Stimulated activated CD8-positive, alpha-beta memory T cell treated with anti-CD3 and anti-CD28 coated beads, Interleukin-12 subunit alpha, Interleukin-12 subunit beta, amount 100 ng/mL, for 1 hour (primary cell): ENCODE results near the gene SIK2.
"Not testable (repeated sequence)": the region's sequence is repeated elsewhere in the genome, so short reads cannot be mapped to it uniquely, and the experiment has no call there.

ENCODE experiments used
- DNase-seq: peaks from one replicate; pipeline ENCODE4 v3.0.0-alpha.2; 2020; ENCODE audit warnings: low read depth

SIK2 gene

DNA sequence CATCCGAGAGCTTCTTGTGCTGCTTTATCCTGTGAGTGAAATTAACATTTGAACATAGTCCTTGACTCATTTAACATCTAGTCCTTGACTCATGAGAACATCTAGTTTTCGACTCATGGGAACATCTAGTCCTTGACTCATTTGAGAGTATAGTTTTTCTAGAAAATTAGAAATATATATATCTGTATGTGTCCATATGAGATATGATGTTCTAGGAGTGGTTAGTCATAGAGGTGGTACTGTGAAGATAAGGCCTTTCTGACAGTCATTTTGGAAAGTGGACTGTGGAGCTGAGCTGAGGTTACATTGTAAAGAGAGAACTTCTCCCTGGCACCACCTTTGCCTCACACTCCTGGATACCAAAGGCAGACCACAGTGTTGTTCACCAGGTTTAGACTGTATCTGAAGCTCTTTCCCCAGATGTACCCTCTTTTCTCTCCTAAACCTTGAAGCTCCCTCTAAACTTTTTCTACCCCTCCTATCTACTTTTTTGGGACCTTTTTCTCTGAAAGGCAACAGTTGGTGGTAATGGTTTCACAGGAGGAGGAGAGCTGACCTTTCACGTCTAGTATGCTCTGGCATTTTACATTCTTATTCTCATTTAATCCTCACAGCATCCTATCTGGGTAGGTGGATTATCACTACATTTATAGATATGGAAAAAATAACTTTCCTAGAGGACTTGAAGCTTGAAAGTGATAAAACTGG is 96.8 kb downstream of the SIK2 start:
- DNase-seq, result no peak

DNA sequence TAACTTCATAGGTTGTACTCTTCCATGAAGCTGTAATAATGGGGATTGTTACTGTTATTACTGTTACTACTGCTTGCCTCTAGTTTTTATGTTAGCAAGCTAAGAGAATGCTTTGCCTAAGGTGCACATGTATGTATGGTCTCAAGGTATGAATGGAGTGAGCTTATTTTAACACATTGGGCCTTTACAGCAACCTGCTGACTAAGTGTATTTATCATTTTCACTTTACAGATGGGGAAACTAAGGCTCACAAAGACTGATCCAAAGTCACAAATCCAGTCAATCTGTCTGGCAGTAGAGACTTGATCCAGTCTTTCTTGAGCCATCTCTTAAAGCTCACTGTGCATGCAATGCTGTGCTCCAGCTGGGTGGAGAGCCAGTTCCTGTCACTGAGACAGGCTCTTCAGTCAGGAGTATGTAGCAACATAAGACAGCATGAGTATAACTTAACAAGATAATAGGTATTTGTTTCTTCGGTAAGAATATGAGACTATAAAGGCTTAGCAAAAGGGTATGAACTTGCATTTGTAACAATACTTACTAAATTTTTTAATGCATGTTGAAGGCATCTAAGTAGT is 97.4 kb downstream of the SIK2 start:
- DNase-seq, result no peak

DNA sequence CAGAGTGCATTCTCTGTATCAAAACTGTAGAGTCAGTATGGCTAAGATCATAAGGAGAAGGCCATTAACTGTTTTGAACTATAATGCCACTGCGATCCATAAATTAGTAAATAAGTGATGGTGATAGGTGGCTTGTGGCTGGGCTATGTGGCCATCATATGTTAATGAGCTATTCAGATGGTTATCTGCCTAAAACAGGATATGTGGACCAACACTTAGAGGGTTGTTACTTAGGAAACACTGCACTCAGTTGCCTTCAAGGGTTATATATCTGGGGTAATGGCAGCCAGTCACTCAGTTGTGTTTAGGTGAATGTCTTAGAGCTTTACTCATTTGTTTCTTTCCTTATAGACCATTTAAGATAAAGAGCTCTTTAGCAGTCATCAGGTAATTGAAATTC is 97.9 kb downstream of the SIK2 start:
- DNase-seq, result no peak

DNA sequence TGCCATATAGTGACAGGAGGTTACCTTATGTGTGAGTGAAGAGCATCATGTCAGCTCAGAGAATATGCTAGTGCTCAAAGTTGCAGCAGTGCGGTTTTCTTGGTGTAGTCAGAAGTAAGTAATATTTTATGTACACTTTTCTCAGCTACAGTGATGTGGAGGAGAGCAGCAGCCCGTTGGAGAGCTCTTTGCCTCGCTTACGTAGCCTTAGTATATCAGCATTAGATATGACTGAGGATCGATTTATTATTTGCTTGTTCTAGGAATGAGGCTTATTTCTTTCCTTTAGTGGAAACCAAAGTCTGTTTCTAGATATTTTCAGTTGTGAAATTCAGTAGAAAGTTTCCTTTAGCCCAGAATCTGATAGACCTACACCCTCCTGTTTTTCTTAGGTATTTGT is 100.4 kb downstream of the SIK2 start:
- DNase-seq, result no peak

DNA sequence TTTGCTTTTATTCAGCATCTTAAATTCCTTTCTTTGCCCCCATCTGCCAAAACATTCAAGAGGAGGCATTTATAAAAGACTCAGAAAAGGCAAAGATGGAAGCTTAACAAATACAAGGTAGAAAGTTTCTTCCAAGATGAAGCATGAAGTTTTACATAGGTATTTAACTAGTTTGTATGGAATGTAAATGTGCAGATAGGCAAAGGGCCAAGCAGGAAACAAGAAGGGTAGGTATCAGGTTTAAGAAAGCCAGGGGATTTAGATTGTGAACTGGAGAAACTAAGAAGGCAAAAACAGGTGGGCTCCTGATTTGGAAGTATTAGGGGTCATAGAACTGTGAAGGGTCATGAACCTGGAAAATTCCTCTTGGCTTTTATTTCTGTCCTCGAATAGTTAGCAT is 101.3 kb downstream of the SIK2 start:
- DNase-seq, result no peak

DNA sequence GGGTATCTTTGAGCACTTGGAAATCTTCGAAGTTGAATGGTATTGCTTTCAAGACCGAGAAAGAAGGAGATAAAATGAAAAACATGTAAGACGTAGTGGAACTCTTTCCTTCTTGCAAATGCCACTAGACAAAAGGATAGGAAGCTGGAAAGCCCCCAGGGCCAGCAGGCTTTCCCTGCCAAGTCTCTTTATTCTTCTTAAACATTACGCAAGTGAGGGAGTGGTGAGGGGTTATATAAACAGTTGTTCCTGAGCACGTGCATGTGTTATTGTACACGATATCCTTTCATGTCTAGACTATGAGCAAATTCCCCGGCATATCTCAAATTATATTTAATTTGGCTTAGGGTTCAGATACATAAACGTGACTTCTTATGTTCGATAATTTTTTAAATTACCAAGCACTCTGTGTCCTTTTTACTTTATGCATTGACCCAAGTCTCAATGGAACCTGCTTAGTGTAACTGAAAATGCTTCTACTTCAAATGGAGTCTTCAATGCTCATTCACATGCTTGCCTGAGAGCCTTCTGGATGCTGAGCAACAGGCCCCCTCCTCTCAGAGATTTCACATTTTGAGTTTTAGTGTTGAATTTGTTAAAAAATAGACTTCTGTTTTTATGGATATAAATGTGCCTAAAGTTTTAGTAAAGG is 104.9 kb downstream of the SIK2 start:
- no peak for DNase-seq

DNA sequence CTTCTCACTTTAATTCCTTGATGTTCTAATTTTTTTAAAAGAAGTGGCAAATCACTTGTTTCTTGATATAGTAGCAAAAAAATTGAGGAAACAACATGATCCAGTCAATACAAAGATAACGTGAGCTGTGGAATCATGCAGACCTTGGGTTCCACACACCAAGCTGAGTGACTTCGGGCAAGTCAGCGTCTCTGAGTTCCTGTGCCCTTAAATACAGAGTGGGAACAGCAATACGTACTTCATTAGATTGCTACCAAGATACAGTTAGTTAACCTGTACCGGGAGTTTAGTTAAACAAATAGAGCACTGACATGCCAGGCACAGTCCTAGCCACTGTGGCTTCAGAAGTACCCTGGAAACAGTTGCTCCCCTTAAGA is 105.4 kb downstream of the SIK2 start:
- no peak for DNase-seq

DNA sequence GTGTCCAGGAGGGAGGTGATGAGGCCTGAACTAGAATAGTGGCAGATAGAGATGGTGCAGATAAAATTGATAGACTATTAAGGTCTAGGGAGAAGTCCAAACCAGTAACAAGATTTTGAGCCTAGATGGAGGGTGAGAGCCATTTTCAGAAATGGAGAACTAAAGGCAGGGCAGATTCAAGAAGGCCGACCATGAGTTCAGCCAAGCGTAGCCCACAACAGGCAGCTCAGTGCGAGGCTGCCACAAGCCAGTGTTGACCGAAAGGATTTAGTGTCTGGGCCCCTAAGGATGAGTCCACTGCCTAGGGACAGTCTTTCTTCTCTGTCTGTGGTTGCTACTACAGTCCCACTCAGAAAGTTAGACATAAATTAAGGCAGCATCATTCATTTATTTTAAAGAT is 112.3 kb downstream of the SIK2 start:
- DNase-seq, result no peak

DNA sequence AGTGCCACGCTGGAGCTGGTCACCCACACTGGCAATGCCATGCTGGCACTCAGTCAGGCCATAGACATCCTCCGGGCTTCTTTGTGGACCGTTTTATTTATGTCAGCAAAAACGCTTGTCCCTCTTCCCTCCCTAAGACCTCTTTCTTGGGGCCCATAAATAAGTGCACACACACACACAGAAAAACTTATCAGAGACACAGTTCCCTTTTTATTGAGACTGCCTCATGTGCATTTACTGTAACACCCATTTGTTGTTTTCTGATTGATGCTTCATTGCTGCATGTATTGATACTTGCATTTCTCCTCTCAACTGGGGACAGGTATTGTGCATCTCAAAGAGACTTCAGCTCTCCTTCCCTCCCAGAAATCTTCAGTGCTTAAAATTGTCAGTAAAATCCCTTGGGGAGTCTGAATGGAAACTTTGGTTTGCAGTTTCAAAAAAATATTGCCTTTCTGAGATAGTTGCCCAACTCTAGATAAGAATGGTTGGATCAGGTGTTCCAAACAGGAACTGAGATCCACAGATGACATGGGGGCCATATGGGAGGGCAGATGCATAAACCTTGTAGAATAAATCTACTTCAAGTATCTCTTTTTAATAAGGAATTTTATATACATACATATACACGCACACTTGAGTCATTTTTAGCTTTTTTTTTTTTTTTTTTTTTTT is 113.0 kb downstream of the SIK2 start:
- no peak for DNase-seq

DNA sequence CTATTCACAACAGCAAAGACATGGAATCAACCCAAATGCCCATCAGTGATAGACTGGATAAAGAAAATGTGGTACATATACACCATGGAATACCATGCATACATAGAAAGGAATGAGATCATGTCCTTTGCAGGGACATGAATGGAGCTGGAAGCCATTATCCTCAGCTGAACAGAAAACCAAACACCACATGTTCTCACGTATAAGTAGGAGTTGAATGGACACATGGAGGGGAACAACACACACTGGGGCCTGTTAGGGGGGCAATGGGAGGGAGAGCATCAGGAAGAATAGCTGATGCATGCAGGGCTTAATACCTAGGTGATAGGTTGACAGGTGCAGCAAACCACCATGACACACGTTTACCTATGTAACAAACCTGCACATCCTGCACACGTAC is 115.4 kb downstream of the SIK2 start:
- DNase-seq, result not testable (repeated sequence)

DNA sequence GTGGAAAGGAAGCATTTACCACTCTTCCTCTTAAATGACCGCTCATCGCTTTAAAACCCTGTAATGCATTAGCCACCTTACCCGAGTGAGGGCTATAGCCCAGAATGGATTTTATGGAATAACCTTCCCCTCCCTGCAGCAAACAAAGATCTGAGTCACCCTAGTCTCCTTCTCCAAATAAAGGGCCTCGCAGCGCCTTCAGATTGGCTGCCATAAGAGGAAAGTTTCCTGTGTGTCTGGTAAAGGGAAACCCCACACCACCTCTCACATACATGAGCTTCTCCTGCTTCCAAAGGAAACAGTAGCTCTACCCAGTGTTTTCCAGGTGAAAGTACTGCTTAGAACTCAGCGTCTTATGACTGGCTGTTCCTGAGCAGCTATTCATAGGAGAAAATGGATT is 116.2 kb downstream of the SIK2 start:
- no peak for DNase-seq

DNA sequence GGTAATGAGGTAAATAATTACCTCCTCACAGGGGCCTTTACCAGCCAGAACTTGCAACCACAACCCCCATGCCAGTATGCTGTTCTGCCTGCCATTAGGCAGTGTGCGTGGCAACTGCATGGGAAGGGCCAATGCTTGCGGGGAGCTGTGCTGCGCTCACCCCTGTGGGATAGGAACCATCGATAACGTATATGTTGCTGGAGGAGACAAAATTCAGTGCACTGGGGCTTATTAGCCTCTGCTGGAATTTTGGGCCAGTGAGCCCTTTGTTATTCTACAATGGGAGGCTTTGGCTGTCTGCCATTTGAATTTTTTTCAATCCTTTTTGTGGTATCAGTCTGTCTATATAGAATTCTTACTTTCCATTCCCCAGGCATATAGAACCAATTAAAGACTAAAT is 116.6 kb downstream of the SIK2 start:
- no peak for DNase-seq

DNA sequence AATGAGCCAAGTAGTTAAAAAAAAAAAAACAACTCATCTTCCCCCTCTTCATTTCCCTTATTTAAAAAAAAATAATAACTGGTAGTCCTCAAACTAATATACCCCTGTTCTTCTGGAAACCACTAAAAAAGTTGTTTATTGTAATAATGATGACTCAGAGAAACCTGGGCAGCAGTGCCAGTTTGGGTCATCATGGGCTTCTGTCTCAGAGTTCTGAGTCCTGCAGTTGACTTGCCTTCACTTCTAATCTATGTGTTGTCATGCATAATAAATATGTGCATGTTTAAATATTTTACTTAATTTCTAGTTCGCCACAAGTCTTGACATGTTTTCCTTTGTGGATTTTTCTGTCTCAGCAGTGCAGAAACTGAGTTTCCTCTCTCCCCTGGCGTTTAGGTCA is 117.1 kb downstream of the SIK2 start:
- no peak for DNase-seq

DNA sequence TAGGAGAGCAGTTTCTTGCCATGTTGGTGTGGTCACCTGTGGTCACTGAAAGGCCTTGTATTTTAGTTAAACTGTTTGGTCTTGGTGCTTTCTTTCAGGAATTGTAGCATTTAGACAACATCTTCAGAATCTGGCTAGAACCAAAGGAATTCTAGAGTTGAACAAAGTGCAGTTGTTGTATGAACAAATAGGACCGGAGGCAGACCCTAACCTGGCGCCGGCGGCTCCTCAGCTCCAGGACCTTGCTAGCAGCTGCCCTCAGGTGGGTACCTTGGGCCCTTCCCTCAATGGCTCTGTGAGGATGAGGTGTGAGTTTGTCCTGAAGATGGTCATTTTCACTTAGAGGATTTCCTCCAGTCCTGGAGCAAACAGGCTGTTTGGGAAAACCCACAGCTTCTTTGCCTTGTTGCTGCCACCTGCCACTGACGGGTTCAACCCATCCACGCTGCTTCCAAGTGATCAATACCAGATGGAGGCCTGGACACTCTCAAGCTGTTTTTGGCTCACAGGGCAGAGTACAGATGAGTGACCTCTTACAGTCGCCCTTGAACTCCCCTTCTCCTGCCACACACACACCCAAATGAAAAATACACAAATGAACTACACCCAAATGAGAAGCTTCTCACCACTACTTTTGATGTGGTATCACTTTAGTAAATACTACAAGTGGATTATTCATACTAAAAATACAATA is 118.7 kb downstream of the SIK2 start:
- no peak for DNase-seq

DNA sequence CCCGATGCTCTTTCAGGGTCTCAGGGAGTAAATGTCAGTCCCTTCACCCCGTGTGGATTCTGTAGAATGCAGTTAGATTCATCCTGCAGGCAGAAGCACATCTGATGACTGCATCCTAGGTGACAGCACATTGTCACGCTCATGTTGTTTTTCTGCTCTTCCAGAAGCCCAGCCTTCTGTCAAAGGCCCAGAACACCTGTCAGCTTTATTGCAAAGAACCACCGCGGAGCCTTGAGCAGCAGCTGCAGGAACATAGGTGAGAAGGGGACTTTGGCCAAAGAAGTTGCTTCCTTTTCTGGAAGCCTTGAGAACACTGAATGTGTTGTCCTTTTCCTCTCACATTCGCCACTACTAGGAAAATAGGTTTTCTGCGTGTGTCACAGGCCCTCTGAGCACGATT is 120.3 kb downstream of the SIK2 start:
- no peak for DNase-seq

DNA sequence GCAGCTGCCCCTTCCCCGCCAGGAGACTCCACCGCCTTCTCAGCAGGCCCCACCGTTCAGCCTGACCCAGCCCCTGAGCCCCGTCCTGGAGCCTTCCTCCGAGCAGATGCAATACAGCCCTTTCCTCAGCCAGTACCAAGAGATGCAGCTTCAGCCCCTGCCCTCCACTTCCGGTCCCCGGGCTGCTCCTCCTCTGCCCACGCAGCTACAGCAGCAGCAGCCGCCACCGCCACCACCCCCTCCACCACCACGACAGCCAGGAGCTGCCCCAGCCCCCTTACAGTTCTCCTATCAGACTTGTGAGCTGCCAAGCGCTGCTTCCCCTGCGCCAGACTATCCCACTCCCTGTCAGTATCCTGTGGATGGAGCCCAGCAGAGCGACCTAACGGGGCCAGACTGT is 121.3 kb downstream of the SIK2 start:
- no peak for DNase-seq

DNA sequence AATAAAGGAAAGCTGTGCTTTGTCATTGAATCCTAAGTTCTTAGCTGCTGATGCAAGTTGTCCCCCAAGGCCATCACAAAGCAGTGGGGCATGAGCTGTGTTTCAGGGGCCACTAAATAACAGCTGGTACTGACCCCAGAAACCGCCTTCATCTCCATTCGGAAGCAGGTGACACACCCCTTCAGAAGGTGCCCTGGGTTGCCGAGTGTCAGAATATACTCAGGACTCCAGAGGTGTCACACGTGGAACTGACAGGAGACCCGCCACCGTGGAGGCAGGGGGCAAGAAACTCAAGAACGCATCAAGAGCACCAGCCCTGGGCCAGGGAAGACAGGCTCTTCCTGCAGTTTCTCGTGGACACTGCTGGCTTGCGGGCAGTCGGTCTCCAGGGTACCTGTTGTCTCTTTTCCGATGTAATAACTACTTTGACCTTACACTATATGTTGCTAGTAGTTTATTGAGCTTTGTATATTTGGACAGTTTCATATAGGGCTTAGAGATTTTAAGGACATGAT is 122.4 kb downstream of the SIK2 start:
- no peak for DNase-seq

DNA sequence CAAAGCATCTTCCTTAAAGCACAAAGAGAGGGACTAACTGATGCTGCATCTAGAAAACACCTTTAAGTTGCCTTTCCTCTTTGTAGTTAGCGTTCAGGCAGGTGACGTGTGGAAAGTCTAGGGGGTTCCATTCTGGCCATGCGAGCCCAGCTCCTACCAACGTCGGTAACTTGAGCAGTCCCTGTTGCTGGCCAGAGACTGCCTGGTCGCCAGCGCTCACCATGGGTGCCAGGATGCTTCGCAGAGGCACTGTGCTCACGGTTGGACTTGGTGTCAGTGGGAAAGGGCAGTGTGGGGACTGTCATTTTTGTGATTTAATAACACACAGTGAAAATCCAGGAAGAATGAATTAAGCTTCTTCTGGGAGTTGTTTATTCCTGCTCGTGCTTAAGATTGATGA is 123.4 kb downstream of the SIK2 start:
- DNase-seq, result no peak

DNA sequence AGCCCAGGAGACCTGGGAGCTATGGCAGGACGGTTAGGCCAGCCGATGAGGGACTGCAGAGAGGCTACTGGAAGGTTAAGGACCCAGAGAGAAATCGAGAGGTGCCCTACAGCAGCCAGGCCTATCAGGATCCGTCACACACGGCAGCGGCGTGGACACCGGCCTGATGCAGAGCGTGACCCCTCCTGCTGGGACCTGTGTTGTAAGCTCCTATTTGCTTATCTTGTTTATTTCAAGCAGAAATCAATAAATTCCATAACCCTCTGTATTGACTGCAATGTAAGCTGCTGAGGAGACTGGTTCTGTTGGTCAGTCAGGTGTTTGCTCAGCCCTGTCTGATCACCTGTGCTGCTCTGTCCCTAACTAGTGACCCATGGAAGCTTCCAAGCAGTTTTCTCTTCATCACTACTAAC is 124.1 kb downstream of the SIK2 start:
- no peak for DNase-seq

DNA sequence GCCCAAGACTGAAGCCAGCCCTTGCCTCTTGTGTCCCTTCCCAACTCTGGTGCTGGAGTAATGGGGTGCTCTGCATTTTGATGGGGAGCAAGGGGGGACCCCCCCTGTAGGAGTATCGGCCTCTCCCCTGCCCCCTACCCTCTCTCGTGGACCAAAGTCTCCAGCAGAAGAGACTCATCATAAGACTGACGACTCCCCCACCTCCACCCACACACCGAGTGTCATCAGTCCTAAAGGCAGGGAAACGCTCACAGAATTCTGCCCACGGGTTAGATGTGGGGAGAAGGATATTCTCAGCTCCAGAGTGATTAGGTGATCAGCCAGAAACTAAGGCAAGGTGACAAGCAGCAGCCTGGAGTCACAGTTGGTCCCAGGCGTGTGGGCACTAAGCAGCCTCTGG is 125.2 kb downstream of the SIK2 start:
- DNase-seq, result no peak

DNA sequence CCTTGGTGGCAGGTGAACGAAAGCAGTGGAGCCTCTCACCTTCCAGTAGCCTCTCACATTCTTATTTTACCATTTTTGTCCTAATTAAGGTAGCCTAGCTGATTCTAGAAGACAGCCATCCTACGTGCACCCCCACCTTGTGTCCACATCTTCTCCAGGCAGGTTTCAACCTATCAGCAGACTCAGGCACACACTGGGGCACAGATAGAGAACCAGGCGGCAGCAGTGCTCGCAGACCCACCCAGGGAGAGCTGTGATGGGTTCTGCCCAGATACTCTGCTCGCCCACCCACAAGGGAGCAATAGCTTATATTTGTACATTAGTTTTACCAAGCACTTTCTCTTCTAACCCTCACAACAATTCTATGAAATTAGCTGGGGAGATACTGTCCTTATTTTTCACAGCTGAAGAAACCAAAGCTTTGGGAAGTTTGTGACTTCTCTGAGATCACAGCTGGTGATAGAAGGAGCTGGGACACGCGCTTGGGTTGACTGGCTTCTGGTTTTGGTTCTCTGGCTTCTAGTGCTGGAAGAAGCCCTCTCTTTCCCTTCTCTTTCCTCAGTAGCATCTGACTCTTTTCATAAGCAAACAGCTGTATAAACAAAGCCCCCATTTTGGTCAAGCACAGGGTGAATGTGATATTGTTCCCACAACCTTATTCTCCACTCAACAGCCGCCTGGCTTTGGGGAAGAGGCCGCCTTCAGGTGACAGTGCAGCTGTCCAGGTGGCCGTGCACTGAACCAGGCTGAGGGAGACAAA is 127.0 kb downstream of the SIK2 start:
- DNase-seq, result no peak

DNA sequence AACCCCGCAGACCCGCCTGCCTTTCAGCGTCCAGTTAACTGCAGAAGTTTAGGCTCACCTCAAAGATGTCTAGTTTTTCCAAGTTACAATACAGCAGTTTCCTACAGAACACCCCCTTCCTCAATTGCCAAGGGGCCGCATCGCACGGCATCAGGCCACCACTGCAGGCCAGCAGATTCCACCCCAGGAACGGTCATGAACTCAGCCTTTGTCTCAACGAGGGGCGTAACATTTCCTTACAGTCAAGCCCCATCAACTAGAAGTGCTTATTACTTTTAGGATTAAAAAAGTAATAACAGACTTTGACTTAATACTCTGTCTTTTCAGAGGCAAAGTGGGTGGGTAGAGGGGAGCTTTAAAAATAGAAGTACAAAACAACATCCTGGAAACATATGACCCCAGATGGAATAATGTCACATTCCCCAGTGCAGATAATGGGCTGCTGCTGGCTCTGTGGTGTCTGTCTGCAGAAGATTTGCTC is 127.6 kb downstream of the SIK2 start:
- no peak for DNase-seq
